ENCODE measurements around the gene RUNX1. TPM values are rescaled to one million over a fixed set of nuclear protein-coding genes. Genes with fewer than 3 reads are reported as not detected.

Gene RUNX1
- polyA plus RNA-seq, 1 of the 3 experiments (the other 2 are of a cell fraction) = 17.1 TPM

GRCh38 chr21:35053356-35054096 lies 4.4 kb upstream of the RUNX1 start:
- TF ChIP-seq MXI1 (IDR thresholded peaks at IDR 0.05; ENCODE audit: low read depth, low read length) = no peak
- TF ChIP-seq CHD2 (IDR thresholded peaks at IDR 0.05; ENCODE audit: low read length, partially characterized antibody) = no peak
- TF ChIP-seq CTCF (IDR thresholded peaks at IDR 0.05) = peak; percentile 30
- TF ChIP-seq MEF2A (IDR thresholded peaks at IDR 0.05; ENCODE audit: borderline replicate concordance, low read depth) = no peak
- no peak for TF ChIP-seq RXRA (IDR thresholded peaks at IDR 0.05; ENCODE audit: borderline replicate concordance, low read depth)
- no peaks in the 10 kb centered on the region for H3K9me2 ChIP-seq
- H3K9me3 ChIP-seq = no peaks in the 10 kb centered on the region
- POLR2A ChIA-PET = no interaction called here
- H3K4me3 ChIP-seq (ENCODE audit: low read depth in 2 of 2, low read length in 1 of 2) = no peak overlapping the region
- H3K27ac ChIP-seq (ENCODE audit: low read depth in 2 of 2, low read length in 1 of 2) = no peak overlapping the region
- H3K9ac ChIP-seq = no peak overlapping the region
- H3K4me2 ChIP-seq = no peak overlapping the region
- no peaks in the 10 kb centered on the region for H3K36me3 ChIP-seq (replicated peaks in 1 of 2; ENCODE audit: control insufficient read depth in 1 of 2, insufficient read depth in 2 of 2, low read length in 1 of 2)
- H3K79me2 ChIP-seq (ENCODE audit: insufficient read depth) = no peaks in the 10 kb centered on the region
- no peak overlapping the region for H2AFZ ChIP-seq (ENCODE audit: low read depth)
- peaks cover 12 to 15% of the 10 kb centered on the region in 2 experiments for H3K4me1 ChIP-seq (ENCODE audit: control insufficient read depth in 1 of 2, insufficient read depth in 2 of 2, low read depth in 1 of 2, low read length in 1 of 2)
- peaks cover 19% of the 10 kb centered on the region for H3F3A ChIP-seq (replicated peaks; ENCODE audit: insufficient read depth)
- no peak for DNase-seq
- H3K27me3 ChIP-seq (ENCODE audit: insufficient read depth) = no peaks in the 10 kb centered on the region
- 92% methylated on average over 8 of the region's 11 CpGs for WGBS (ENCODE audit: low lambda C conversion rate)
- CTCF ChIA-PET = no interaction called here
- H4K20me1 ChIP-seq (ENCODE audit: insufficient read depth) = no peaks in the 10 kb centered on the region

- DNase-seq = no peak
- H3K4me2 ChIP-seq = no peak overlapping the region
- TF ChIP-seq REST (IDR thresholded peaks at IDR 0.05; ENCODE audit: low read depth, low read length) (no peak), JUND (IDR thresholded peaks at IDR 0.05) (no peak)
- H3K4me1 ChIP-seq (ENCODE audit: control insufficient read depth in 1 of 2, insufficient read depth in 2 of 2, low read depth in 1 of 2, low read length in 1 of 2) = peaks cover 19 to 23% of the 10 kb centered on the region in 2 experiments
- H3K27ac ChIP-seq (ENCODE audit: low read depth in 2 of 2, low read length in 1 of 2) = no peak overlapping the region
- no peak overlapping the region for H3K4me3 ChIP-seq (ENCODE audit: low read depth in 2 of 2, low read length in 1 of 2)
- no peak overlapping the region for H2AFZ ChIP-seq (ENCODE audit: low read depth)
- no peaks in the 10 kb centered on the region for H3K27me3 ChIP-seq (ENCODE audit: insufficient read depth)
- H3K9me3 ChIP-seq = no peaks in the 10 kb centered on the region
- ChIA-PET POLR2A (no interaction called here), CTCF (no interaction called here)
- H3K79me2 ChIP-seq (ENCODE audit: insufficient read depth) = no peaks in the 10 kb centered on the region
- no peaks in the 10 kb centered on the region for H4K20me1 ChIP-seq (ENCODE audit: insufficient read depth)
- H3K9ac ChIP-seq = no peak overlapping the region
- WGBS (ENCODE audit: low lambda C conversion rate) = 95% methylated on average over 3 of the region's 3 CpGs
- H3K36me3 ChIP-seq (replicated peaks in 1 of 2; ENCODE audit: control insufficient read depth in 1 of 2, insufficient read depth in 2 of 2, low read length in 1 of 2) = no peaks in the 10 kb centered on the region
- H3F3A ChIP-seq (replicated peaks; ENCODE audit: insufficient read depth) = peaks cover 26% of the 10 kb centered on the region
- H3K9me2 ChIP-seq = no peaks in the 10 kb centered on the region
Measured at GRCh38 chr21:35052801-35053200, 3.7 kb upstream of the RUNX1 start.
